ENCODE results near the gene SSR4.
A peak's percentile ranks its signal among the peaks of the same experiment; 100 is the strongest.

SSR4 gene

GRCh38 chrX:153769865-153770600, 24.4 kb upstream of the SSR4 start:
- DNase-seq, result no peak

DNA sequence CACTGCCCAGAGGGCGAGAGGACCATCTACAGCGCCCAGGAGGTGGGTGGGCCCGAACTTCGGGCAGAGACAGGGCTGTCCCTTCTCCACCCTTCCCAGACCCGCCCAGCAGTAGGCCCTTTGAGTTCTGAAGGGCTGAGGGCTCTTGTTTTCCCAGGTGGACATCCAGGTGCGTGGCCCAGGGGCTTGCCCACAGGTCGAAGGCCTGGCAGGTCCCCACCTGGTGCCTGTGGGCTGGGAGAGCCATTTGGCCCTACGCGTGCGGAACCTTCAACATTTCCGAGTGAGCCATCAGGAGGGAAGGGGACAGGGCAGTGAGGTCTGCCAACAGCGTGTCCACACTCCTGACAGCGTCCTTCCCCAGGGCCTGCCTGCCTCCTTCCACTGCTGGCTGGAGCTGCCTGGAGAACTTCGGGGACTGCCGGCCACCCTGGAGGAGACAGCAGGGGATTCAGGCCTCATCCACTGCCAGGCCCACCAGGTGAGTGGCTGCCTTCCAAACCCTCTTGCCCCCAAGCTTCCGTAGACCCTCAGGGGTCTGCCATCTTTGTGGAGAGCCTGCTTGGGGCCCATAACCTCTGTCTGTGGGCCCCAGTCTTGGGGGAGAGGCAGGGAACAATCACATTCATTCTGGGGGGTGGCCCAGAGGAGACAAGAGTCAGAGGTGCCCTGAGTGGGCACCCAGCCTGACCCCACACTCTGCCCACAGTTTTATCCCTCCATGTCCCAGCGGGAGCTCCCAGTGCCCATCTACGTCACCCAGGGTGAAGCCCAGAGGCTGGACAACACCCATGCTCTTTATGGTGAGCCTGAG, 23.7 kb upstream of the SSR4 start:
- no peak for DNase-seq

DNA sequence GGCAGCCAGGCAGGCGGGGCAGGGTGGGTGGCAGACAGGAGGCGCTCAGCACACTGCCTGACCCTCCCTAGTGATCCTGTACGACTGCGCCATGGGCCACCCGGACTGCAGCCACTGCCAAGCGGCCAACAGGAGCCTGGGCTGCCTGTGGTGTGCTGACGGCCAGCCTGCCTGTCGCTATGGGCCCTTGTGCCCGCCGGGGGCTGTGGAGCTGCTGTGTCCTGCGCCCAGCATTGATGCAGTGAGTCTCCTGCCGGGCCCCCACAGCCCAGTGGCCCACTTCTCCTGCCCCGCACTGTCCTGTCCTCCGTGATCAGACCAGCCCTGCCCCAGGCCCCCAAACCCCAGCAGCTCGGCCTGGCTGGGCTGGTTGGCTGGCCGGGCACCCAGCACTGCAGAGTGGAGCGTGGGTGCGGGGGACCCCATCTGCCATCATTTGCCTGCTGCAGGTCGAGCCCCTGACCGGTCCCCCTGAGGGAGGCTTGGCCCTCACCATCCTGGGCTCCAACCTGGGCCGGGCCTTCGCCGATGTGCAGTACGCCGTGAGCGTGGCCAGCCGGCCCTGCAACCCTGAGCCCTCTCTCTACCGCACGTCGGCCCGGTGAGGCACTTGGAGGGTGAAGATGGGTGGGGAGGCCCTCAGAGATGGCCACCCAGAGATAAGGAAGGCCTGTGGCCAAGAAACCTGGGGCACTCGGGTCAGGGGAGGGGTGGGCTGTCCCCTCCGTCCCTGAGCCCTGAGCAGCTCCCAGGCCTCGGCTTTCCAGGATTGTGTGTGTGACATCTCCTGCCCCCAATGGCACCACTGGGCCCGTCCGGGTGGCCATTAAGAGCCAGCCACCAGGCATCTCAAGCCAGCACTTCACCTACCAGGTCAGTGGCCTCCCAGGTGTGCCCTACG, 22.8 kb upstream of the SSR4 start:
- no peak for DNase-seq

DNA sequence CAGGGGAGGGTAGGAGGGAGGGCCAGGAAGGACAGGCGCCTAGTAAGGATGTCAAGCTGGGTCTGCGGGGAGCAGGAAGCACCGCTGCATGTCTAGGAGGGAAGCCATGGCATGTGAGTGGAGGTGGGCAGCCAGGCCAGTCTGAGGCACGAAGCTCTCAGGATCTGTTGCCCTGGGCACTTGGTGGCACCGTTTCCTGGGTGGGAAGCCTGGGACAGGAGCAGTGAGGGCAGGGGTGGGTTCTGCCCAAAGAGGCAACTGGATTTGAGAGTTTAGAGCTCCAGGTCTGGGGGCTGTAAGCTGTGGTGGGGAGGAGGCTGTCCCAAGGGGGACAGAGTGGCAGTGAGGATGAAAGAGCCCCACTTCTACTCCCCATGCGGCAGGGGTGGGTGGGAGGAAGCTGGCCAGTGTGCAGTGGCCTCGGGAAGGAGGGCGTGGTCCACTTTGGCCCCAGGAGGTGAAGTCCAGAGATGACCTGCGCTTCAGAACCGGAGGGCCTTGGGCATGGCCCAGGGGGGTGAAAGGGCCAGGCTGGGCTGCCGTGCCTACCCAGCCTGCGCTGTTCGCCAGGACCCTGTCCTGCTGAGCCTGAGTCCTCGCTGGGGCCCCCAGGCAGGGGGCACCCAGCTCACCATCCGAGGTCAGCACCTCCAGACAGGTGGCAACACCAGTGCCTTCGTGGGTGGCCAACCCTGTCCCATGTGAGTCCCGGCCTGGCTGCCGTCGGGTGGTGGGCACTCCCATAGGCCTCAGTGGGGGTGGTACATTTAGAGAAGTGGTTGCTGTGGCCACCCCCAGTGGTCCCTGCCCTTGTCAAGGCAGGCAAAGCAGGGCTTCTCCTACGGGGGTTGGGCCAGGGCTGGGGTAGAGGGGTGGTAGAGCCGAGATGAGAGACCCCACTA, 21.9 kb upstream of the SSR4 start:
- DNase-seq, result no peak

- no peak for DNase-seq
These were observed 21.3 kb upstream of the SSR4 start for GRCh38 chrX:153773218-153773611.

GRCh38 chrX:153773741-153774575, 20.5 kb upstream of the SSR4 start:
- DNase-seq, result no peak

- DNase-seq, result no peak
These were observed 19.7 kb upstream of the SSR4 start for GRCh38 chrX:153774576-153775292.

DNA sequence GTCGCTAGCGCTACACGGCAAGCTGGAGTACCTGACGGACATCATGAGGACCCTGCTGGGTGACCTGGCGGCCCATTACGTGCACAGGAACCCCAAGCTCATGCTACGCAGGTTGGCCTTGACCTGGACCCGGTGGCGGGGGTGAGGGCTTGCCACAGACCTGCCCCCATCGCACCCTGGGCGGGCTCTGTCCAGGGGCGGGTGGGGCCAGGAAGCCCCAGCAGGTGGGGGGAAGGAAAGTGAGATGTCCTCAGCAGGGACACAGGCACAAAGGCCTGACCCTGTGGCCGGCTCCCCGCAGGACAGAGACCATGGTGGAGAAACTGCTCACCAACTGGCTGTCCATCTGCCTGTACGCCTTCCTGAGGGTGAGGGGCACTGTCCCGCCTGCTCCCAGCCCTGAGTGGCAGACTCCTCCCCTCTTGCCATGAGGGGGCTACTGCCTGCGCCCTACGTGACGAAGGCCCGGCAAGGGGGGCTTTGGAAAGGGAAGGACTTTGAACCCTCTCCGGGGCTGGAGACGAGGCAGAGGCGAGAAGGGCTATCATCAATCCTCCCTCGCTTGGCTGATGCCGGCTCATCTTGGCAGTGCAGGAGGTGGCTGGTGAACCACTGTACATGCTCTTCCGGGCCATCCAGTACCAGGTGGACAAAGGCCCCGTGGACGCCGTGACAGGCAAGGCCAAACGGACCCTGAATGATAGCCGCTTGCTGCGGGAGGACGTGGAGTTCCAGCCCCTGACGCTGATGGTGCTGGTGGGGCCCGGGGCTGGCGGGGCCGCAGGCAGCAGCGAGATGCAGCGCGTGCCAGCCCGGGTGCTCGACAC, 19.0 kb upstream of the SSR4 start:
- DNase-seq, result no peak

- no peak for DNase-seq
These were observed 18.3 kb upstream of the SSR4 start for GRCh38 chrX:153776120-153776599.

- DNase-seq, result no peak
These were observed 17.8 kb upstream of the SSR4 start for GRCh38 chrX:153776611-153777045.

GRCh38 chrX:153777261-153778090, 17.0 kb upstream of the SSR4 start:
- no peak for DNase-seq

GRCh38 chrX:153778181-153778580, 16.3 kb upstream of the SSR4 start:
- no peak for DNase-seq

DNA sequence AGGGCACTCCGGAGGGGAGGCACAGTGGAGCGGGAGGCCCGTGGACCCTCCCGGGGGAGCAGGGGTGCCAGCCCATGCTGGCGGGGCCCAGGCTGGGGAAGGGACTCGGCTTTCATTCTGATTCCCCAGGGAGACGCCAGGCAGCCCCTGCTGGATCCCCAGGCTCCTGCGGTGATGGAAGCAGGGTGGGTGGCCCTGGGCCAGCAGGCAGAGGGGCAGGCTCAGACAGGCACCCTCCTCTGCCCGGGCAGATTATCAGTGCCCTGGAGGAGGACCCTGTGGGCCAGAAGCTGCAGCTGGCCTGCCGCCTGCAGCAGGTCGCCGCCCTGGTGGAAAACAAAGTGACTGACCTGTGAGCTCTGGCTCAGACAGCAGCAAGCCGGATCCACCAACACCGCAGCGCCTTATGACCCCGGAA, 15.8 kb upstream of the SSR4 start:
- peak; percentile 4 for DNase-seq

GRCh38 chrX:153779891-153780677, 14.4 kb upstream of the SSR4 start:
- no peak for DNase-seq

DNA sequence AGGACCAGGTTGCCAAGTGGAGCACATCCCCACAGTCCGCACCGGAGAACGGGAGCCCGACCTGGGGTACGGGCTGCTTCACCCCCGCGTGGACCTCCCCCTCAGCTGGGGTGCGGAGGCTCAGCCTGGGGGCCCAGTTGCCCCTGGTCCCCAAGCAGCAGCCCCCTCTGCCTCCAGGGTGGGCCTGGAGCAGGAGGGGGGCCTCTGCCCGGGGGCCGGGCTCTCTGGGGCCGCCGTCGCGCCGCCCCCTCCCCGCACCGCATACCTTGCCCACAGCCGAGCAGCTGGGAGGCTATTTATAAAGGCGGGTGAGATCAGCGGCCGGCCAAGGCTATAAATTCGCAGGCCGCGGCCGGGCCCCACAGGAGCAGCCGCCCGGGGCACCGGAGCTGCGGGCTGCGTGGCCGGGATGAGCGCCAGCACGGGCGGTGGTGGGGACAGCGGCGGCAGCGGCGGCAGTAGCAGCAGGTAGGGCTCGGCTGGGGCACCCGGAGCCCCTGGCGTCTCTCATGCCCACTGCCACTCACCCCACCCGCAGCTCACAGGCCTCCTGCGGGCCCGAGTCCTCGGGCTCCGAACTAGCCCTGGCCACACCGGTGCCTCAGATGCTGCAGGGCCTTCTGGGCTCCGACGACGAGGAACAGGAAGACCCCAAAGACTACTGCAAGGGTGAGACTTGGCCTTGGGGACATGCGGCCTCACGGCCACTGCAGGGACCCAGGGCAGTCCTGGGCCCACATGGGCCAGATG, 13.6 kb upstream of the SSR4 start, which contains the start of gene SRPK3:
Gene SRPK3, plus strand, starts transcription at position 364 of the 750 bp plus-strand sequence. Its CDS starts 46 bp downstream, at position 410.
- no peak for DNase-seq

DNA sequence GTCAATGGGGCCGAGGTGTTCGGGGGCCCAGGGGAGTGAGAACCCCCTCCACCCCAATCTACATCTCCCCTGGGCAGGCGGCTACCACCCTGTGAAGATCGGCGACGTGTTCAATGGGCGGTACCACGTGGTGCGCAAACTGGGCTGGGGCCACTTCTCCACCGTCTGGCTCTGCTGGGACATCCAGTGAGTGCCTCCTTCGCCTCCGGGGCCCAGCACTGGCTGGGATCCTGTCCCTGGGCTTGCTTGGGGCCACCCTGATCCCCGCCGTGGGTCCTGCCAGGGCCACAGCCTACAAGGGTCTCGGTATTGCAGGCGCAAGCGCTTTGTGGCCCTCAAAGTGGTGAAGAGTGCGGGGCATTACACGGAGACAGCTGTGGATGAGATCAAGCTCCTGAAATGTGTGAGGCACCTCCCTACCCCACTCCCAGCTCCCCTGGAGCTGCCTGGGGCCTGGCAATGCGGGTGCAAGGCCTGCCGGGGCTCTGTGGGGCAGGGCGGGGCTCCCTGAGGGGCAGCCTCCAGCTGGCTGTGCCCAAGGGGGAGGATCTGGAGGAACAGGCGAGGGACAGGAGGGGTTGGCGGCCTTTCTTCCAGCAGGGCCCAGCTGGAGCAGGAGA, 12.9 kb upstream of the SSR4 start:
- no peak for DNase-seq

Measured in OCI-M1 (cell line).